ENCODE results near the gene POU6F2.

DNA sequence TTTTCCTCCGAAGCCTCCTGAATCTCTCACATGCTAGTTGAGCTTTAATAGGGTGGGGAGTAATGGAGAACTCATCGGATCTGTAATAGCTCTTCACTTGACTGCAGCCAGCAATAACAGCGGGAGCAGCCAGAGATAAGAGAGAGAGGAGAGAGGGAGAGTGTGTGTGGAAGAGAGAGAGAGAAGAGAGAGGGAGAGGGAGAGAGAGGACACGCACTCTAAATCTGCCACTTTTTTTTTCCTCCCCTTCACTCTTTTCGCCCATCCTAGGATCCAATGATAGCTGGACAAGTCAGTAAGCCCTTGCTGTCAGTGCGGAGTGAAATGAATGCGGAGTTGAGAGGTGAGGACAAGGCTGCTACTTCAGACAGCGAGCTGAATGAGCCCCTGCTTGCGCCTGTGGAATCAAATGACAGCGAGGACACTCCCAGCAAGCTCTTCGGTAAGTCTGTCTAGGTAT is 107.9 kb downstream of the POU6F2 start:
- TF ChIP-seq, protein P1, sequence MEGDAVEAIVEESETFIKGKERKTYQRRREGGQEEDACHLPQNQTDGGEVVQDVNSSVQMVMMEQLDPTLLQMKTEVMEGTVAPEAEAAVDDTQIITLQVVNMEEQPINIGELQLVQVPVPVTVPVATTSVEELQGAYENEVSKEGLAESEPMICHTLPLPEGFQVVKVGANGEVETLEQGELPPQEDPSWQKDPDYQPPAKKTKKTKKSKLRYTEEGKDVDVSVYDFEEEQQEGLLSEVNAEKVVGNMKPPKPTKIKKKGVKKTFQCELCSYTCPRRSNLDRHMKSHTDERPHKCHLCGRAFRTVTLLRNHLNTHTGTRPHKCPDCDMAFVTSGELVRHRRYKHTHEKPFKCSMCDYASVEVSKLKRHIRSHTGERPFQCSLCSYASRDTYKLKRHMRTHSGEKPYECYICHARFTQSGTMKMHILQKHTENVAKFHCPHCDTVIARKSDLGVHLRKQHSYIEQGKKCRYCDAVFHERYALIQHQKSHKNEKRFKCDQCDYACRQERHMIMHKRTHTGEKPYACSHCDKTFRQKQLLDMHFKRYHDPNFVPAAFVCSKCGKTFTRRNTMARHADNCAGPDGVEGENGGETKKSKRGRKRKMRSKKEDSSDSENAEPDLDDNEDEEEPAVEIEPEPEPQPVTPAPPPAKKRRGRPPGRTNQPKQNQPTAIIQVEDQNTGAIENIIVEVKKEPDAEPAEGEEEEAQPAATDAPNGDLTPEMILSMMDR (IDR thresholded peaks at IDR 0.05; ENCODE audit: low read length): no peak
- no peak for TF ChIP-seq EZH2 (optimal IDR thresholded peaks at IDR 0.05; ENCODE audit: low read depth, low read length)
- TF ChIP-seq EZH2phosphoT487 (IDR thresholded peaks at IDR 0.05; ENCODE audit: low read length): no peak
